ENCODE data around the gene CAPN7.

CAPN7 gene

DNA sequence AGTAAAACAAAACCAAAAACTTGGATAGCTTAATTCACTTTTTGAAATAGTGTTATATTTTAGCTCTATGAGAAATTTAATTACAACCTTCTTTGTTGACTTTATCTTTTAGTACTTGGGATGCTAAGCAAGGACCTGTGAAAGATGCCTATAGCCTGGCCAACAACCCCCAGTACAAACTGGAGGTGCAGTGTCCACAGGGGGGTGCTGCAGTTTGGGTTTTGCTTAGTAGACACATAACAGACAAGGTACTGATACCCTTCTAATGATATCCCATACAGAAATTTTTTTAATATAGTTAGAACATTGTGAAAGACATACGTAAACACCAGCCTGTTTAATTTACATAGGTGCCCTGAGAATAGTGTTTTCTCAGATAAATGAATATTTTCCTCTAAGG, 35.3 kb downstream of the CAPN7 start:
- no peak overlapping the region for H3K27ac Mint-ChIP-seq
- H3K4me1 Mint-ChIP-seq, result no peaks in the 10 kb centered on the region
- peaks cover 63% of the 10 kb centered on the region for H3K36me3 Mint-ChIP-seq (ENCODE audit: low read depth)
- H3K27me3 Mint-ChIP-seq (ENCODE audit: low read depth), result no peaks in the 10 kb centered on the region
- H3K9me3 Mint-ChIP-seq, result no peaks in the 10 kb centered on the region
- H3K4me3 Mint-ChIP-seq, result no peak overlapping the region
- peak in 1 of 3 experiments; percentile 13 for TF ChIP-seq CTCF (IDR thresholded peaks at IDR 0.05; ENCODE audit: unreplicated experiment in 3 of 3)

DNA sequence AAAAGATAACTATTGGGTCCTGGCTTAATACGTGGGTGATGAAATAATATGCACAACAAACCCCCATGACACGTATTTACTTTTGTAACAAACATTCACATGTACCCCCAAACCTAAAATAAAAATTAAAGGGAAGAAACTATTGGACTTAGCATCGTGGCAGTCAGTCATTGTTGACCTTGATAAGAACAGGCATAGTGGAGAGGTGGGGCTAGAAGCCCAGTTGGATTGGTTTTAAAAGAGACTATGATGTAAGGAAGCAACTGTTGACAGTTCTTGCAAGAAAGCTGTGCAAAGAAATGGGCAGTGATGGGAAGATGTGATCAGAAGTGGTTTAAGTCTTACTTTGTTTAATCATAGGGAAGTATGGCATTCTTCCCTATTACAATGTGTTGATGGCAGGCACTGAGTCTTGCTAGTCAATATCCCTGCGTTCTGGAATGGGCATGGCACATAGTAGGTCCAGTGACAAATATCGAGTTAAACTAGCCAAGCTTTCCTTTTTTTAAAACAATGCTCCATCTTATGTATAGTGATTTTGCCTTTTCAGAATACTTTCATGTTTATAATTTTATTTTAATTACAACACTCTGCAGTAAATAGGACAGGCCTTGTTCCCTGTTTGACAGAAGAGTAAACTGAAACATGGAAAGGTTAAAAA, 37.9 kb downstream of the CAPN7 start:
- H3K4me3 Mint-ChIP-seq, result no peak overlapping the region
- H3K4me1 Mint-ChIP-seq, result no peaks in the 10 kb centered on the region
- no peaks in the 10 kb centered on the region for H3K9me3 Mint-ChIP-seq
- H3K27ac Mint-ChIP-seq, result no peak overlapping the region
- peaks cover 66% of the 10 kb centered on the region for H3K36me3 Mint-ChIP-seq (ENCODE audit: low read depth)
- no peaks in the 10 kb centered on the region for H3K27me3 Mint-ChIP-seq (ENCODE audit: low read depth)
- TF ChIP-seq CTCF (IDR thresholded peaks at IDR 0.05; ENCODE audit: unreplicated experiment in 3 of 3), result no peak

DNA sequence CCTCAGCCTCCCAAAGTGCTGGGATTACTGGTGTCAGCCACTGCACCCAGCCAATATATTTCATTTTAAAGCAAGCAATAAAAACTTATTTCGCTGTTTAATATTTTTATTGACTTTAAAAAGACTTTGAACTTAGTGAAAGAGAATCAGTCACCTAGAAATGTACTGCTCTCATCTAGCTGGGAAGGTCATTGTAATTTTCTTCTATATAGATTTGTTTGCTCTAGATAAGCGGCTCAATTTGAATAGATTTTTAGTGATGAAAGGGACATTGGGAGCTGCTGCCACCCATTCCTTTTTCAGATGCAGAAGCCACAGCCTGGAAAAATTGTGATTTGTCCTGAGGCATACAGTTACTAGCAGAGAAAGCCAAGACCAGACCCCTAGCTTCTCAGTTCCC, 40.1 kb downstream of the CAPN7 start:
- no peaks in the 10 kb centered on the region for H3K27me3 Mint-ChIP-seq (ENCODE audit: low read depth)
- no peak overlapping the region for H3K4me3 Mint-ChIP-seq
- H3K9me3 Mint-ChIP-seq, result no peaks in the 10 kb centered on the region
- H3K36me3 Mint-ChIP-seq (ENCODE audit: low read depth), result peaks cover 61% of the 10 kb centered on the region
- H3K4me1 Mint-ChIP-seq, result no peaks in the 10 kb centered on the region
- H3K27ac Mint-ChIP-seq, result no peak overlapping the region
- TF ChIP-seq CTCF (IDR thresholded peaks at IDR 0.05; ENCODE audit: unreplicated experiment in 3 of 3), result no peak

- Mint-ChIP-seq H3K36me3 (ENCODE audit: low read depth) (peaks cover 59% of the 10 kb centered on the region), H3K4me1 (peaks cover 11% of the 10 kb centered on the region), H3K27ac (no peak overlapping the region), H3K9me3 (no peaks in the 10 kb centered on the region), H3K27me3 (ENCODE audit: low read depth) (no peaks in the 10 kb centered on the region), H3K4me3 (no peak overlapping the region)
- no peak for TF ChIP-seq CTCF (IDR thresholded peaks at IDR 0.05; ENCODE audit: unreplicated experiment in 3 of 3)
Observed at GRCh38 chr3:15253023-15253697, 47.1 kb downstream of the CAPN7 start.

DNA sequence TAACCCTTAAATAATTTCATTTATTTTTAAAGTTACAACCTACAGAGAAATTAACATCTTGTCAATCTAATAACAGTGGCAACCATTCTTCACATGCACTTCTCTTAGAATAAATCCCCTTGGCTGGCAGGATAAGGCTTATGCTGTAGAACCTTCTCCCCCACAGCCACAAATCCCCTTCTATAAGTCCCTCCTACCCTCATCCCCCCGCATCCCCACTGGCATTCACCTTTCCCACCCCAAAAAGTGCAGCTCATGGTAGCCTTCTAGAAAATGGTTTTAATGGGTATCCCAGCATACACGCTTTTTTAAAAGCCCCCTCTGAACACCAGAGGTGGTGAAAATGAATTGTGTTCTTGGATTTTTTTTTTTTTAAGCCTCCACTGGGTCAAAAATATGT, 49.2 kb downstream of the CAPN7 start:
- Mint-ChIP-seq H3K4me3 (no peak overlapping the region), H3K4me1 (peaks cover 11% of the 10 kb centered on the region), H3K9me3 (no peaks in the 10 kb centered on the region), H3K27ac (no peak overlapping the region), H3K27me3 (ENCODE audit: low read depth) (no peaks in the 10 kb centered on the region), H3K36me3 (ENCODE audit: low read depth) (peaks cover 70% of the 10 kb centered on the region)
- no peak for TF ChIP-seq CTCF (IDR thresholded peaks at IDR 0.05; ENCODE audit: unreplicated experiment in 3 of 3)

GRCh38 chr3:15256861-15257341, 50.9 kb downstream of the CAPN7 start:
- Mint-ChIP-seq H3K27me3 (ENCODE audit: low read depth) (no peaks in the 10 kb centered on the region), H3K4me3 (no peak overlapping the region), H3K36me3 (ENCODE audit: low read depth) (peaks cover 66% of the 10 kb centered on the region), H3K4me1 (peaks cover 11% of the 10 kb centered on the region), H3K9me3 (no peaks in the 10 kb centered on the region), H3K27ac (peak overlapping the region in 2 of 3 experiments; percentile 43 to 62)
- no peak for TF ChIP-seq CTCF (IDR thresholded peaks at IDR 0.05; ENCODE audit: unreplicated experiment in 3 of 3)

All from nephron (organoid).